MM.1S (cell line): ENCODE data around the gene FALEC.
A peak's percentile ranks its signal among the peaks of the same experiment; 100 is the strongest.

Source experiments
- DNase-seq: peaks from one replicate; pipeline ENCODE4 v3.0.0-alpha.2; 2015
- H2AFZ ChIP-seq: fragments of 300-600 bp; sonication (generic); 2 replicates; pipeline ENCODE4 v1.6.0; 2016; ENCODE audit warnings: antibody characterized with exemption, low read length
- H3F3A ChIP-seq: fragments of 300-600 bp; sonication (generic); 2 replicates; pipeline ENCODE4 v1.6.1; 2016; ENCODE audit warnings: mild to moderate bottlenecking, antibody characterized with exemption, low read length, moderate library complexity, mixed read lengths; ENCODE audit not compliant: insufficient read depth
- H3K27ac ChIP-seq: fragments of 300-600 bp; sonication (generic); 2 replicates; pipeline ENCODE4 v1.5.1; 2016; ENCODE audit warnings: mild to moderate bottlenecking, low read length
- H3K27me3 ChIP-seq: fragments of 300-600 bp; sonication (generic); replicated peaks from 2 replicates; pipeline ENCODE4 v1.6.0; 2016; ENCODE audit warnings: low read length; ENCODE audit not compliant: insufficient read depth
- H3K36me3 ChIP-seq: fragments of 300-600 bp; sonication (generic); replicated peaks from 2 replicates; pipeline ENCODE4 v1.6.1; 2016; ENCODE audit warnings: mild to moderate bottlenecking, low read length, mixed read lengths; ENCODE audit not compliant: insufficient read depth
- H3K4me1 ChIP-seq: fragments of 300-600 bp; sonication (generic); 2 replicates; pipeline ENCODE4 v1.6.1; 2016; ENCODE audit warnings: low read length, mixed read lengths
- H3K4me2 ChIP-seq: fragments of 300-600 bp; sonication (generic); 2 replicates; pipeline ENCODE4 v1.6.0; 2016; ENCODE audit warnings: low read depth, low read length
- H3K4me3 ChIP-seq: fragments of 300-600 bp; sonication (generic); 2 replicates; pipeline ENCODE4 v1.5.1; 2016; ENCODE audit warnings: low read length, mixed read lengths
- H3K79me2 ChIP-seq: fragments of 300-600 bp; sonication (generic); 2 replicates; pipeline ENCODE4 v1.6.1; 2016; ENCODE audit warnings: mixed run types, low read length, mixed read lengths
- H3K9ac ChIP-seq: fragments of 300-600 bp; sonication (generic); 2 replicates; pipeline ENCODE4 v1.6.1; 2016; ENCODE audit warnings: low read length, mixed read lengths
- H3K9me2 ChIP-seq: fragments of 300-600 bp; sonication (generic); replicated peaks from 2 replicates; pipeline ENCODE4 v1.6.1; 2016; ENCODE audit warnings: mild to moderate bottlenecking, low read length, mixed read lengths; ENCODE audit not compliant: insufficient read depth
- H3K9me3 ChIP-seq: fragments of 300-600 bp; sonication (generic); replicated peaks from 2 replicates; pipeline ENCODE4 v1.6.1; 2016; ENCODE audit warnings: mild to moderate bottlenecking, low read length, mixed read lengths; ENCODE audit not compliant: insufficient read depth
- H4K20me1 ChIP-seq: fragments of 300-600 bp; sonication (generic); 2 replicates; pipeline ENCODE4 v1.6.1; 2016; ENCODE audit warnings: mild to moderate bottlenecking, low read length, moderate library complexity, mixed read lengths; ENCODE audit not compliant: insufficient read depth
- CTCF ChIP-seq: fragments of 300-600 bp; sonication (generic); IDR thresholded peaks from 2 replicates; pipeline ENCODE4 v1.5.1; 2016; ENCODE audit warnings: antibody characterized with exemption, low read length, mixed read lengths
- EZH2 ChIP-seq: fragments of 300-600 bp; sonication (generic); optimal IDR thresholded peaks from 2 replicates; pipeline ENCODE3; 2017; ENCODE audit warnings: low read depth, mild to moderate bottlenecking, antibody characterized with exemption, low read length, mixed read lengths
- EZH2phosphoT487 ChIP-seq: fragments of 300-600 bp; sonication (generic); IDR thresholded peaks from 2 replicates; pipeline ENCODE4 v1.6.1; 2018; ENCODE audit warnings: antibody characterized with exemption, low read length

The FALEC gene

GRCh38 chr1:150574260-150575071, 58.9 kb downstream of the FALEC start:
- H3K79me2 ChIP-seq, result peaks cover 97% of the 10 kb centered on the region
- H2AFZ ChIP-seq, result no peak overlapping the region
- DNase-seq, result no peak
- peaks cover 50% of the 10 kb centered on the region for H3K4me1 ChIP-seq
- H3K4me2 ChIP-seq, result peak overlapping the region; percentile 72
- H3K9me2 ChIP-seq, result no peaks in the 10 kb centered on the region
- peaks cover 40% of the 10 kb centered on the region; the same call in 1 of the 2 replicates for H3K36me3 ChIP-seq
- H3K27ac ChIP-seq, result peak overlapping the region; percentile 86; the same call in 1 of the 2 replicates
- TF ChIP-seq EZH2 (no peak), EZH2phosphoT487 (no peak), CTCF (no peak)
- peaks cover 90% of the 10 kb centered on the region for H3F3A ChIP-seq
- H3K27me3 ChIP-seq, result no peaks in the 10 kb centered on the region
- no peak overlapping the region for H3K9ac ChIP-seq
- no peaks in the 10 kb centered on the region for H3K9me3 ChIP-seq
- no peak overlapping the region for H3K4me3 ChIP-seq
- peaks cover 38% of the 10 kb centered on the region for H4K20me1 ChIP-seq

- no peak overlapping the region for H2AFZ ChIP-seq
- DNase-seq, result no peak
- peak overlapping the region; percentile 84 for H3K4me3 ChIP-seq
- peaks cover 38% of the 10 kb centered on the region for H4K20me1 ChIP-seq
- peaks cover 46% of the 10 kb centered on the region for H3K4me1 ChIP-seq
- H3K9me3 ChIP-seq, result no peaks in the 10 kb centered on the region
- peaks cover 40% of the 10 kb centered on the region; the same call in 1 of the 2 replicates for H3K36me3 ChIP-seq
- H3F3A ChIP-seq, result peaks cover 84% of the 10 kb centered on the region
- peak overlapping the region; percentile 98 for H3K9ac ChIP-seq
- H3K27ac ChIP-seq, result peak overlapping the region; percentile 86; the same call in 1 of the 2 replicates
- no peaks in the 10 kb centered on the region for H3K9me2 ChIP-seq
- H3K27me3 ChIP-seq, result no peaks in the 10 kb centered on the region
- peaks cover 94% of the 10 kb centered on the region for H3K79me2 ChIP-seq
- H3K4me2 ChIP-seq, result peak overlapping the region; percentile 72
- no peak for TF ChIP-seq EZH2phosphoT487
- TF ChIP-seq EZH2, result no peak
- TF ChIP-seq CTCF, result no peak
Measured at GRCh38 chr1:150575072-150575489, 59.5 kb downstream of the FALEC start.

DNA sequence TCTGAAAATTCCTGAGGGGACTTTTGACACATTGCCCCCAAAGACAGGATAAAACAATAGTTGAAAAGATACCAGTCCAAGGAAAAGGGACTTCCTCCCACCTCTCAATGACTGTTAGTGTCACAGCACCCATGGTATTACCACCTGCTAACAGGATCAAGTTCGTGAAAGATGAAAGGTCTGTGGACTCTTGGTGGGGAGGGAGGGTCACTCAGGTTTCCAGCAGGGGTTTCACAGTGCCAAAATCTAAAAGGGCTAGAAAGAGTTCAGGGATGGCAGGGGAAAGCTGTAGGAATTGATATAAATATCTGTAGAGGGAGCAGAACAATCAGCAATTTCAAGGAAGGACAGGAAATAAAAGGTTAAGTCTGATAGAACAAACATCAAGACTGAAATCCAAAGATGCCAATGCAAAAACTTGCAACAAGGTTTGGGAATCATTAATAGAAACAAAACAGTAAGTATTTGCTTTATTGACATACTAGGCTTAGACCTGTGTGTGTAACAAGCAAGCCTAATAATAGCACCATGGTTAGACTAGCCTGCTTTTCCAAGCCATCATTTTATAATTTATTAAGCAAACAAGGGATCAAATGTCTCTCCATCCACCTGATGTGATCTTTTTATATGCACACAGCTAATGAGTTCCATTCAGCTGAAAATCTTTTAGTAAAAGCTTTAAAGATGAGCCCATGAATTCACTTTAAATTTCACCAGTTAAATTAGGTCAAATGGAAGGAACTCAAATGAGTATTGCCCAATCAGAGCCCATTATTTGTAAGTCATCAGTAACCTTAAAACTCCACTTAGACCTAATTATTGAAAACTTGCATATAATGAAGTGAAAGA, 60.2 kb downstream of the FALEC start:
- TF ChIP-seq CTCF, result no peak
- TF ChIP-seq EZH2, result no peak
- no peak for TF ChIP-seq EZH2phosphoT487
- DNase-seq, result no peak

More for the DNA sequence above, 60.2 kb downstream of the FALEC start:
- no peaks in the 10 kb centered on the region for H3K27me3 ChIP-seq
- H3K4me1 ChIP-seq, result peaks cover 45% of the 10 kb centered on the region
- H3F3A ChIP-seq, result peaks cover 77% of the 10 kb centered on the region
- H3K79me2 ChIP-seq, result peaks cover 93% of the 10 kb centered on the region
- peak overlapping the region; percentile 72 for H3K4me2 ChIP-seq
- H3K9ac ChIP-seq, result peak overlapping the region; percentile 98
- H2AFZ ChIP-seq, result no peak overlapping the region
- peaks cover 40% of the 10 kb centered on the region; the same call in 1 of the 2 replicates for H3K36me3 ChIP-seq
- peaks cover 38% of the 10 kb centered on the region for H4K20me1 ChIP-seq
- H3K9me3 ChIP-seq, result no peaks in the 10 kb centered on the region
- H3K9me2 ChIP-seq, result no peaks in the 10 kb centered on the region
- peak overlapping the region; percentile 86; the same call in 1 of the 2 replicates for H3K27ac ChIP-seq
- H3K4me3 ChIP-seq, result peak overlapping the region; percentile 84
